Measurements from ENCODE around the gene ZBTB16.

The ZBTB16 gene

GRCh38 chr11:114274637-114275036 is 215.1 kb downstream of the ZBTB16 start:
- no peaks in the 10 kb centered on the region for H3K4me1 ChIP-seq (ENCODE audit: low read depth, poor library complexity, severe bottlenecking)
- H4K20me1 ChIP-seq (ENCODE audit: insufficient read depth), result no peaks in the 10 kb centered on the region
- H3K9ac ChIP-seq, result no peak overlapping the region
- H3K36me3 ChIP-seq (ENCODE audit: insufficient read depth), result no peaks in the 10 kb centered on the region
- H3K4me3 ChIP-seq (IDR thresholded peaks at IDR 0.05; ENCODE audit: insufficient read depth, low read depth, low read length), result no peak overlapping the region
- no peaks in the 10 kb centered on the region for H3K79me2 ChIP-seq (ENCODE audit: insufficient read depth, low read depth)
- H3K27me3 ChIP-seq (ENCODE audit: insufficient read depth, low read depth), result no peaks in the 10 kb centered on the region
- TF ChIP-seq CTCF (conservative IDR thresholded peaks at IDR 0.05; ENCODE audit: low read depth, low read length), result no peak
- no peak overlapping the region for H3K4me2 ChIP-seq
- H3K27ac ChIP-seq, result no peak overlapping the region
- no peak overlapping the region for H2AFZ ChIP-seq (ENCODE audit: low read depth)

- no peaks in the 10 kb centered on the region for H3K27me3 ChIP-seq (ENCODE audit: insufficient read depth, low read depth)
Measured at GRCh38 chr11:114275280-114275679, 215.8 kb downstream of the ZBTB16 start.

GRCh38 chr11:114276077-114276476 is 216.6 kb downstream of the ZBTB16 start:
- H3K4me1 ChIP-seq (ENCODE audit: low read depth, poor library complexity, severe bottlenecking), result no peaks in the 10 kb centered on the region
- H2AFZ ChIP-seq (ENCODE audit: low read depth), result no peak overlapping the region
- no peaks in the 10 kb centered on the region for H4K20me1 ChIP-seq (ENCODE audit: insufficient read depth)
- no peaks in the 10 kb centered on the region for H3K27me3 ChIP-seq (ENCODE audit: insufficient read depth, low read depth)
- no peak overlapping the region for H3K27ac ChIP-seq
- H3K9ac ChIP-seq, result no peak overlapping the region
- no peak overlapping the region for H3K4me2 ChIP-seq
- TF ChIP-seq CTCF (conservative IDR thresholded peaks at IDR 0.05; ENCODE audit: low read depth, low read length), result no peak
- H3K79me2 ChIP-seq (ENCODE audit: insufficient read depth, low read depth), result no peaks in the 10 kb centered on the region
- H3K4me3 ChIP-seq (IDR thresholded peaks at IDR 0.05; ENCODE audit: insufficient read depth, low read depth, low read length), result no peak overlapping the region
- H3K36me3 ChIP-seq (ENCODE audit: insufficient read depth), result no peaks in the 10 kb centered on the region

More at GRCh38 chr11:114275280-114275679, 215.8 kb downstream of the ZBTB16 start:
- Histone ChIP-seq H2AFZ (ENCODE audit: low read depth) (no peak overlapping the region), H3K4me1 (ENCODE audit: low read depth, poor library complexity, severe bottlenecking) (no peaks in the 10 kb centered on the region), H3K79me2 (ENCODE audit: insufficient read depth, low read depth) (no peaks in the 10 kb centered on the region), H3K9ac (no peak overlapping the region), H3K4me2 (no peak overlapping the region), H3K4me3 (IDR thresholded peaks at IDR 0.05; ENCODE audit: insufficient read depth, low read depth, low read length) (no peak overlapping the region), H4K20me1 (ENCODE audit: insufficient read depth) (no peaks in the 10 kb centered on the region), H3K27ac (no peak overlapping the region), H3K36me3 (ENCODE audit: insufficient read depth) (no peaks in the 10 kb centered on the region)
- TF ChIP-seq CTCF (conservative IDR thresholded peaks at IDR 0.05; ENCODE audit: low read depth, low read length), result no peak

- H3K79me2 ChIP-seq (ENCODE audit: insufficient read depth, low read depth), result no peaks in the 10 kb centered on the region
- no peaks in the 10 kb centered on the region for H3K36me3 ChIP-seq (ENCODE audit: insufficient read depth)
- H3K4me2 ChIP-seq, result no peak overlapping the region
- no peak for TF ChIP-seq CTCF (conservative IDR thresholded peaks at IDR 0.05; ENCODE audit: low read depth, low read length)
- H3K4me3 ChIP-seq (IDR thresholded peaks at IDR 0.05; ENCODE audit: insufficient read depth, low read depth, low read length), result no peak overlapping the region
- H3K4me1 ChIP-seq (ENCODE audit: low read depth, poor library complexity, severe bottlenecking), result no peaks in the 10 kb centered on the region
- no peaks in the 10 kb centered on the region for H3K27me3 ChIP-seq (ENCODE audit: insufficient read depth, low read depth)
- H2AFZ ChIP-seq (ENCODE audit: low read depth), result no peak overlapping the region
- no peaks in the 10 kb centered on the region for H4K20me1 ChIP-seq (ENCODE audit: insufficient read depth)
- H3K27ac ChIP-seq, result no peak overlapping the region
- H3K9ac ChIP-seq, result no peak overlapping the region
Measured at GRCh38 chr11:114277637-114278341, 218.3 kb downstream of the ZBTB16 start.
